ENCODE measurements around the gene NT5DC4.

NT5DC4 gene

DNA sequence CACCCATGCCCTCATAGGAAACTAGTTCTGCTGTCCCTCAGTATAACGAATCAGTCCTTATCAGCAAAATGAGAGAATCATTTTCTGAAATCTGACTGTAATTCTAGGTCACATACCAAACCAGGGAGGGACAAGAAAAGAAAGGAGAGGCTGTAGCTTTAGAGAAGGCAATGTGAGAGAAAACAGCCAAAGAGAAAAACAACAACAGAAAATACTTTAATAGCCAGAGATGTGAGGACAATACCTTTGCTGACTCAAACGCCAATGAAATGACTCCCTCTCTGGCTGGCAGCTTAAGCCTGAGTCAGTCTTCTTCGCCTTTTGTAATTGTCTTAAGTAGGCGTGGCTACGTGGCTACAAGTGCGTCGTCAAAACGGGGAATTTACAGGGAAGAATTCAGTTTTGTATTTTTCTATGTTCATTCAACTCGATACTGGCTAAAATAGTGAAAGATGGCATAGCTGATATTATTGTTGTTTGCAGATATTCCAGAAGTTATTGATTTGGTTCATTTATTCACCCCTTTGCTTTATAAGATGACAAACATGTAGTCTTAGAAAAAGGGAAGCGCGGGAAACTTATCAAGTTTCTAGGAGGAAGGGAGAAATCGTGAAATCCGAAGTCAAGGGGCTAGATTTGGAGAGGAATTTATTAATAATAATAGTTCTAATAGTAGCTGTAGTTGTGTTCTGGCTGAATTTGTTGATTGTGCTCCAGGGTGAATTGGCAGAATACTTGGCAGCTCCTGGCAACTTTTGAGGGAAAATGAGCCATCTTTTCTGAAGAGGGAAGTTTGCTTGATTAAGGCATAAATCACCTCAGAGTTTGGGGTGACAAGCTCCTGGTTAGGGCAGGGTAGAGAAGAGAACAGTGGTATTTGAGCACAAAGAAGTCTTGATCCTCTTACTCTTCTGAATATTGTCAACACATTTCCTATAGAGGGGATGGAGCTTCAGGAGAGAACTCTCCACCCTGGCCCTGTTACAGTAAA is 63.7 kb downstream of the NT5DC4 start, which contains the start of gene IL1A:
TSS of gene IL1A (minus strand) at position 295 of the 991 bp plus-strand sequence. CDS start 723 bp downstream, outside the sequence.
- no peak for DNase-seq (ENCODE audit: low read depth in 2 of 2)

DNA sequence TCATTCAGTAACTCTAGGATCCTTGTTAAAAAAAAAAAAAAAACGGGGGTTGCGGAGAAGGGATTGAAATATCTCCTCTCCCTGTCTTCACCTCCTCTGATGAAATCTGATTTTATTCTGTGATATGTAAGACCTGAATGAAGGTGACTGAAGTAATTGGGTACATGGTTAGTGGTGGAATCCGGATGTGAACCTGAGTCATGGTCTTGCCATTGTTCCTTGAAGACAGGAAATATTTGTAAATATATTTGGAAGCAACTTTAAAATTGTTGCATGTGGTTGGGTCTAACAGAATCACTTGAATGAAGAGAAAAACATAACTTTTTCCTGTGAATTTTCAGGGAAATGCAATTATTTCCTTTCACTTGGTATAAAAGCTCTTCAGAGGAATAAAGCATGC is 66.5 kb downstream of the NT5DC4 start:
- no peak for DNase-seq (ENCODE audit: low read depth in 2 of 2)

DNA sequence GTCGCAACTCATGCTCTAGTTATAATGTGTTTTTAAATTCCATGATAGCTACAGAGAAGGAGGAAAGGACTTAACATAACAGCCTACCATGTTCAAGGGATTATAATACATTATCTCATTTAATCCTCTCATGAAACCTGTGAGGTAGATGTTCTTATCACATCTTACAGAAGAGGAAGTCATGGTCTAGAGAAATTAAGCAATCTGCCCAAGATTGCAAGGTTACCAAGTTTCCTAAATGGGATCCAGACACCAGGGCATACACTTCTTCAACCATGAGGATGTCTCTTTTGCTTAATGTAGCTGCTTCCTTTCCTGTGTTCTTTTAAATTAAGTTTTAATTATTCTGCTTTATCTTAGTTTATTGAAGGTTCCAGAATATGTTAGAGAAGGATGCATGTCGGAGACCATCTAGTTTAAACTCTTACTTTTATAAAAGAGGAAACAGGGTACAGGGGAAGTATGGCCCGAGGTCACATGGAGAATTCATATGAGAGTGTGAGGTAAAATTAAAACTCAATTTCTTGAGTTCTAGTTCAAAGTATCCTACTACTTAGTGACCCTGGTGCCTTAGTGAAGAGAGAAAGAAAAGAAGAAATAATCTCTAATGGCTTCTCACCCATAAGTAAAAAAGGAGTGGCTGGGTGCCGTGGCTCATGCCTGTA is 67.0 kb downstream of the NT5DC4 start:
- DNase-seq (ENCODE audit: low read depth in 2 of 2), result no peak

DNA sequence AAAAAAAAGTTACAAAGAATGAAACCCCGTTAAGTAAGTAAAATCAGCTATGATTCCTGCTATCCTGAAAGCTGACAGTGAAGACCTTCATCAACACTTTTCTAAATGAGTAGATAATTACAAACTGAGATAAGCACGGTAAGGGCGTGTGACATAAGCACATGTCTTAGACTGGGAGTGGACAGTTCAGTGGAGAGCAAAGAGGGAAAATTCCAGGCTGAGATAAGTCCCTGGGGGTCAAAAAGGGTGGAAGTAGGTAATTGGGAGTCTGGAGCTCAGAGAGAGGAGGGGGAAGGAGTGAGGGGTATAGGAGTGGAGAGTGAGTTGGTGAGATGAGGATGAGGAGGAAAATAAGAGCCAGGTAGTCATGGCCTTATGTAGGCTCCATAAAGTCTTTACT is 67.8 kb downstream of the NT5DC4 start:
- DNase-seq (ENCODE audit: low read depth in 2 of 2), result no peak
